C4-2B (cell line): ENCODE data around the gene NUDCD2.

Experiments used
- ZFX ChIP-seq: fragments of 450-650 bp; IDR thresholded peaks from 2 replicates; pipeline ENCODE4 v1.6.1; 2017
- TF ChIP-seq, protein P1 (sequence below): fragments of 450-650 bp; conservative IDR thresholded peaks from 2 replicates; pipeline ENCODE4 v1.5.1; 2017; ENCODE audit warnings: mild to moderate bottlenecking

DNA sequence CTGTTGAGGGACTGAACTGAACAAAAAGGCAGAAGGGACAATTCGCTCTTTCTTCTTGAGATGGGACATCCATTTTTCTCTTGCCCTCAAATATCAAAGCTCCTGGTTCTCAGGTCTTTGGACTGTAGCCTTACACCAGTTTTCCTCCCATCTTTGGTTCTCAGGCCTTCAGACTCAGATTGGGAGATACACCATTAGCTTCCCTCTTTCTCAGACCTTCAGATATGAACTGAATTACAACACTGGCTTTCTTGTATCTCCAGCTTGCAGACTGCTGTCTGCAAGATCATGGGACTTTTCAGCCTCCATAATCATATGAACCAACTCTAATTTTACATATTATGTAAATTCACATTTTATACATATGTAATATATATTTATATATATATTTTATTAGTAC is 35.1 kb downstream of the NUDCD2 start:
- TF ChIP-seq, protein P1, sequence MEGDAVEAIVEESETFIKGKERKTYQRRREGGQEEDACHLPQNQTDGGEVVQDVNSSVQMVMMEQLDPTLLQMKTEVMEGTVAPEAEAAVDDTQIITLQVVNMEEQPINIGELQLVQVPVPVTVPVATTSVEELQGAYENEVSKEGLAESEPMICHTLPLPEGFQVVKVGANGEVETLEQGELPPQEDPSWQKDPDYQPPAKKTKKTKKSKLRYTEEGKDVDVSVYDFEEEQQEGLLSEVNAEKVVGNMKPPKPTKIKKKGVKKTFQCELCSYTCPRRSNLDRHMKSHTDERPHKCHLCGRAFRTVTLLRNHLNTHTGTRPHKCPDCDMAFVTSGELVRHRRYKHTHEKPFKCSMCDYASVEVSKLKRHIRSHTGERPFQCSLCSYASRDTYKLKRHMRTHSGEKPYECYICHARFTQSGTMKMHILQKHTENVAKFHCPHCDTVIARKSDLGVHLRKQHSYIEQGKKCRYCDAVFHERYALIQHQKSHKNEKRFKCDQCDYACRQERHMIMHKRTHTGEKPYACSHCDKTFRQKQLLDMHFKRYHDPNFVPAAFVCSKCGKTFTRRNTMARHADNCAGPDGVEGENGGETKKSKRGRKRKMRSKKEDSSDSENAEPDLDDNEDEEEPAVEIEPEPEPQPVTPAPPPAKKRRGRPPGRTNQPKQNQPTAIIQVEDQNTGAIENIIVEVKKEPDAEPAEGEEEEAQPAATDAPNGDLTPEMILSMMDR: no peak
- TF ChIP-seq ZFX: no peak
